GM12891 (cell line): ENCODE data around the gene RPL11.
"Not testable (repeated sequence)": the region's sequence is repeated elsewhere in the genome, so short reads cannot be mapped to it uniquely, and the experiment has no call there.

Experiments used
- PAX5 ChIP-seq: IDR thresholded peaks from 2 replicates; pipeline ENCODE4 v1.6.1; 2011; ENCODE audit warnings: low read length, moderate library complexity, mild to moderate bottlenecking; ENCODE audit not compliant: insufficient read depth, severe bottlenecking
- POLR2A ChIP-seq: IDR thresholded peaks from 2 replicates; pipeline ENCODE4 v1.6.1; 2011; ENCODE audit warnings: low read depth, low read length, control low read depth
- POLR2AphosphoS5 ChIP-seq: IDR thresholded peaks from 2 replicates; pipeline ENCODE4 v1.6.1; 2011; ENCODE audit warnings: low read depth, low read length, control low read depth
- TAF1 ChIP-seq: IDR thresholded peaks from 2 replicates; pipeline ENCODE4 v1.6.1; 2011; ENCODE audit warnings: low read depth, low read length, control low read depth

DNA sequence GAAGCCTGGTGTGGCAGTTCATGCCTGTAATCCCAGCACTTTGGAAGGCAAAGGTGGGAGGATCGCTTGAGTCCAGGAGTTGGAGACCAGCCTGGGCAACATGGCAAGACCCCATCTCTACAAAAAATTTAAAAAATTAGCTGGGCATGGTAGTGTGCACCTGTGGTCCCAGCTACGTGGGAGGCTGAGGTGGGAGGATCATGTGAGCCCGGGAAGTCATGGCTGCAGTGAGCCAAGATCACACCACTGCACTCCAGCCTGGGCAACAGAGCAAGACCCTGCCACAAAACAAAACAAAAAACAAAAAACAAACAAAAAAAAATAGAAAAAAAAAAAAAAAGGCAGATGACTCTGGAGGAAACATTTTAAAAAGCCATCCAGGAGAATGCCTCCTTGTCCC, 3.9 kb upstream of the RPL11 start:
- not testable (repeated sequence) for TF ChIP-seq POLR2A, PAX5, POLR2AphosphoS5, TAF1
